HFF-Myc (cell line): ENCODE data around the gene LIN52.

Experiments used
- DNase-seq: peaks from one replicate; pipeline ENCODE4 v3.0.0-alpha.2; 2011; ENCODE audit warnings: low read depth; ENCODE audit errors: extremely low read depth
- H3K4me3 ChIP-seq: replicated peaks from 2 replicates; pipeline ENCODE4 v1.5.1; 2011; ENCODE audit warnings: low read depth, mild to moderate bottlenecking, control low read depth, low read length
- TF ChIP-seq, protein P1 (sequence below): IDR thresholded peaks from 2 replicates; pipeline ENCODE4 v1.5.1; 2012; ENCODE audit warnings: mild to moderate bottlenecking, low read depth, low read length, control low read depth; ENCODE audit errors: missing control alignments

LIN52 gene

GRCh38 chr14:74084277-74085046, at the start of gene LIN52, which contains the start of gene ALDH6A1:
TSS of gene LIN52 (plus strand) at chr14:74084956. CDS start at chr14:74084975, 19 bp downstream.
TSS of gene ALDH6A1 (minus strand) at chr14:74084453. CDS start at chr14:74084394, 59 bp downstream.
- H3K4me3 ChIP-seq, result peak within 1 kb of the TSS; percentile 85
- DNase-seq, result peak; percentile 100
- TF ChIP-seq, protein P1, sequence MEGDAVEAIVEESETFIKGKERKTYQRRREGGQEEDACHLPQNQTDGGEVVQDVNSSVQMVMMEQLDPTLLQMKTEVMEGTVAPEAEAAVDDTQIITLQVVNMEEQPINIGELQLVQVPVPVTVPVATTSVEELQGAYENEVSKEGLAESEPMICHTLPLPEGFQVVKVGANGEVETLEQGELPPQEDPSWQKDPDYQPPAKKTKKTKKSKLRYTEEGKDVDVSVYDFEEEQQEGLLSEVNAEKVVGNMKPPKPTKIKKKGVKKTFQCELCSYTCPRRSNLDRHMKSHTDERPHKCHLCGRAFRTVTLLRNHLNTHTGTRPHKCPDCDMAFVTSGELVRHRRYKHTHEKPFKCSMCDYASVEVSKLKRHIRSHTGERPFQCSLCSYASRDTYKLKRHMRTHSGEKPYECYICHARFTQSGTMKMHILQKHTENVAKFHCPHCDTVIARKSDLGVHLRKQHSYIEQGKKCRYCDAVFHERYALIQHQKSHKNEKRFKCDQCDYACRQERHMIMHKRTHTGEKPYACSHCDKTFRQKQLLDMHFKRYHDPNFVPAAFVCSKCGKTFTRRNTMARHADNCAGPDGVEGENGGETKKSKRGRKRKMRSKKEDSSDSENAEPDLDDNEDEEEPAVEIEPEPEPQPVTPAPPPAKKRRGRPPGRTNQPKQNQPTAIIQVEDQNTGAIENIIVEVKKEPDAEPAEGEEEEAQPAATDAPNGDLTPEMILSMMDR, result no peak

GRCh38 chr14:74035556-74035955, 49.2 kb upstream of the LIN52 start:
- no peak for DNase-seq
- H3K4me3 ChIP-seq, result no peak overlapping the region
- TF ChIP-seq, protein P1, result no peak

GRCh38 chr14:74038020-74038859, 46.5 kb upstream of the LIN52 start:
- DNase-seq, result no peak
- TF ChIP-seq, protein P1, result peak; percentile 51
- H3K4me3 ChIP-seq, result no peak overlapping the region

GRCh38 chr14:74042296-74042695, 42.5 kb upstream of the LIN52 start:
- no peak overlapping the region for H3K4me3 ChIP-seq
- TF ChIP-seq, protein P1, result no peak
- no peak for DNase-seq

DNA sequence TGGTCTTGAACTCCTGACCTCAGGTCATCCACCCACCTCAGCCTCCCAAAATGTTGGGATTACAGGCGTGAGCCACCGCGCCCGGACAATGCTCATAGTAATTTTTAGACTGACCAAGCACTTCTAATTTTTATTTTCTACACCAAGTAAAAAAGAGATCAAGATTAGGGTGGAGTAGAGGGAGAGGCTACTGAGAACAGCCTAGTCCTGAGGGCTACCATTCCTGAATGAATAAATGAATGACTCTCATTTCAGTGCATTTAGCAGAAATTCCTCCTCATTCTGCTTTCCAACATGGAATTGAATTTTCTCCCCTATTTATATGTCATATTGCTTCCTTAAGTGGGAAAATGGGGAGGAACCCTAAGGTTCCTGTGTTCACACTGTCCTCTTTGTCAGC, 39.2 kb upstream of the LIN52 start:
- no peak overlapping the region for H3K4me3 ChIP-seq
- DNase-seq, result no peak
- TF ChIP-seq, protein P1, result no peak

DNA sequence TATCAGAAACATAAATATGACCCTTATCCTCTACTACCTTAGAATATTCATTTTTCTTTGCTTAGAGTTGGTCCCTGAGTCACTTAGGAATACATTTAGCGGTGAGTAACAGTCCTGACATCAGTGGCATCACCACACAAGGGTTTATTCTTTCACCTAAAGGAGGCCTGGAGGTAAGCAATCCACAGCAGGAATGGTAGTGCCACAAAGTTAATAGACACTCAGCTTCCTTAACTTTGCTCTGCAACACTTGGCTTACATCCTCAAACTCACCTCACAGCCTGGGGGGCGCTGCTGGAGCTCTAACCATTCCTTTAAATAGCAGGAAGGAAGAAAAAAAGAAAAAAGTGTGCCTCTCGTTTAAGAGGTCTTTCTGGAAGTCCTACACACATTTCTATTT, 36.5 kb upstream of the LIN52 start:
- H3K4me3 ChIP-seq, result no peak overlapping the region
- no peak for DNase-seq
- TF ChIP-seq, protein P1, result no peak
